ENCODE data around the gene MAML1. TPM values are rescaled to one million over a fixed set of nuclear protein-coding genes. Genes with fewer than 3 reads are reported as not detected.
"Not testable (repeated sequence)": the region's sequence is repeated elsewhere in the genome, so short reads cannot be mapped to it uniquely, and the experiment has no call there.

MAML1 gene
- total and polyA plus RNA-seq, 2 donors (not counting 1 experiment from before 2014, with no cell fraction given): 12.0 to 50.6 TPM

- 69% methylated on average over 7 of the region's 7 CpGs for WGBS (ENCODE audit: insufficient coverage)
- Histone ChIP-seq H3K9me3 (ENCODE audit: control extremely low read depth in 1 of 3, control insufficient read depth in 2 of 3, insufficient read depth in 1 of 3, low read length in 2 of 3) (no peaks in the 10 kb centered on the region), H3K4me1 (ENCODE audit: control insufficient read depth in 2 of 2, insufficient read depth in 2 of 2, low read length in 2 of 2) (peaks cover 0 to 1% of the 10 kb centered on the region in 2 donors), H3K9ac (ENCODE audit: low read length) (no peak overlapping the region), H3K4me2 (replicated peaks; ENCODE audit: low read depth, low read length, poor library complexity, severe bottlenecking) (no peak overlapping the region), H3K79me2 (ENCODE audit: control insufficient read depth, insufficient read depth, low read length) (no peaks in the 10 kb centered on the region), H3K4me3 (ENCODE audit: control extremely low read depth in 1 of 5, extremely low read depth in 1 of 5, insufficient read depth in 1 of 5, low read depth in 2 of 5, low read length in 4 of 5) (no peak overlapping the region), H2AFZ (ENCODE audit: insufficient read depth, low read depth, low read length, poor library complexity, severe bottlenecking) (no peak overlapping the region), H3K27me3 (replicated peaks in 1 of 4; ENCODE audit: control extremely low read depth in 1 of 4, control insufficient read depth in 3 of 4, insufficient read depth in 4 of 4, low read length in 3 of 4) (no peaks in the 10 kb centered on the region), H3K27ac (ENCODE audit: low read length in 2 of 2) (no peak overlapping the region), H4K20me1 (ENCODE audit: control insufficient read depth, insufficient read depth, low read length, poor library complexity, severe bottlenecking) (no peaks in the 10 kb centered on the region), H3K36me3 (replicated peaks in 1 of 2; ENCODE audit: control extremely low read depth in 1 of 2, control insufficient read depth in 1 of 2, extremely low read depth in 1 of 2, insufficient read depth in 2 of 2, low read length in 1 of 2) (no peaks in the 10 kb centered on the region)
- no peak for ATAC-seq (ENCODE audit: low read depth)
- DNase-seq: no peak
- no peak overlapping the region for H3K4me3 Mint-ChIP-seq
- ChIA-PET CTCF (interaction anchor here (0.6 to 1.3 kb wide), 2 partner anchors 14 to 1057 kb away, joined by 3 to 4 read pairs; no protein-coding TSS in a partner anchor), POLR2A (no interaction called here)
- no peaks in the 10 kb centered on the region for H3K27me3 Mint-ChIP-seq
- intact Hi-C loops (cut with micrococcal nuclease): no loop called here
- H3K4me1 Mint-ChIP-seq: peaks cover 4% of the 10 kb centered on the region
- no peak overlapping the region for H3K27ac Mint-ChIP-seq
- TF ChIP-seq CTCF (IDR thresholded peaks at IDR 0.05): no peak
- no peak for TF ChIP-seq EZH2 (IDR thresholded peaks at IDR 0.05; ENCODE audit: borderline replicate concordance, insufficient read depth, low read depth, low read length, poor library complexity, severe bottlenecking)
- H3K9me3 Mint-ChIP-seq (ENCODE audit: insufficient read depth): no peaks in the 10 kb centered on the region
Observed at GRCh38 chr5:179788193-179788854, 55.7 kb downstream of the MAML1 start.

- H3K36me3 ChIP-seq (replicated peaks in 1 of 2; ENCODE audit: control extremely low read depth in 1 of 2, control insufficient read depth in 1 of 2, extremely low read depth in 1 of 2, insufficient read depth in 2 of 2, low read length in 1 of 2); H3K27ac ChIP-seq (ENCODE audit: low read length in 2 of 2); DNase-seq; intact Hi-C loops (cut with micrococcal nuclease); H3K9ac ChIP-seq (ENCODE audit: low read length); H2AFZ ChIP-seq (ENCODE audit: insufficient read depth, low read depth, low read length, poor library complexity, severe bottlenecking); H3K27me3 Mint-ChIP-seq; H3K4me3 Mint-ChIP-seq; H3K9me3 Mint-ChIP-seq (ENCODE audit: insufficient read depth); H4K20me1 ChIP-seq (ENCODE audit: control insufficient read depth, insufficient read depth, low read length, poor library complexity, severe bottlenecking); H3K4me3 ChIP-seq (ENCODE audit: control extremely low read depth in 1 of 5, extremely low read depth in 1 of 5, insufficient read depth in 1 of 5, low read depth in 2 of 5, low read length in 4 of 5); H3K4me2 ChIP-seq (replicated peaks; ENCODE audit: low read depth, low read length, poor library complexity, severe bottlenecking); ATAC-seq (ENCODE audit: low read depth); H3K27ac Mint-ChIP-seq; H3K27me3 ChIP-seq (replicated peaks in 1 of 4; ENCODE audit: control extremely low read depth in 1 of 4, control insufficient read depth in 3 of 4, insufficient read depth in 4 of 4, low read length in 3 of 4); H3K9me3 ChIP-seq (ENCODE audit: control extremely low read depth in 1 of 3, control insufficient read depth in 2 of 3, insufficient read depth in 1 of 3, low read length in 2 of 3); H3K79me2 ChIP-seq (ENCODE audit: control insufficient read depth, insufficient read depth, low read length); CTCF ChIA-PET: not testable (repeated sequence)
- POLR2A ChIA-PET: interaction anchor here (0.7 kb wide), 1 partner anchor 26 kb away, joined by 6 read pairs; no protein-coding TSS in a partner anchor
- peaks cover 9 to 11% of the 10 kb centered on the region in 2 donors for H3K4me1 ChIP-seq (ENCODE audit: control insufficient read depth in 2 of 2, insufficient read depth in 2 of 2, low read length in 2 of 2)
- 91% methylated on average over 7 of the region's 9 CpGs for WGBS (ENCODE audit: insufficient coverage)
- H3K4me1 Mint-ChIP-seq: peaks cover 13% of the 10 kb centered on the region
Observed at GRCh38 chr5:179789278-179789677, 56.7 kb downstream of the MAML1 start.

All from B cell (primary cell).